SW480 (cell line): ENCODE data around the gene IRS1.

Experiments
- DNase-seq: peaks from one replicate; pipeline ENCODE4 v3.0.0-alpha.2; 2016; ENCODE audit warnings: low spot score

Gene IRS1

DNA sequence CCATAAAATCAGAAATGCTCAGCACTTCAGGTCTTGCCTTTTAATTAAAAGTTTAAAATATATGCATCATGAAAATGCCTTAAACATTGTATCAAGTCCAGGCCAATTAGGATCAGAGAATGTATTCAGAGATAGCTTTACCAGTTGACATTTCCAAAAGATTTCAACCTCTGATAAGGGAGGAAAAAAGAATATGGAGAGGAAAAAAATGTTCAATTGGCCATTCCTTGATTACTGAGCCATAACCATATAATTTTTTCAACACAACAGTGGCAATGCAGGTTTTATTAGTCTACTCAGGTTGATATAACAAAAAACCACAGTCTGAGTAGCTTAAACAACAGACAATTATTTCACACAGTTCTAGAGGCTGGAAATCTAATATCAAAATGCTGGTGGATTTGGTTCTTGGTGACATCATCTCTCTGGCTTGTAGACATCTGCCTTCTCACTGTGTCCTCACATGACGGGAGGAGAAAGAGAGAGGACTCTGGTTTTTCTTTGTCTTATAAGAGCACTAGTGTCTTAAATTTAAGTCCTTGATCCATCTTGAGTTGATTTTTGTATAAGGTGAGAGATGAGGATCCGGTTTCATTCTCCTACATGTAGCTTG, 111.9 kb downstream of the IRS1 start:
- no peak for DNase-seq

DNA sequence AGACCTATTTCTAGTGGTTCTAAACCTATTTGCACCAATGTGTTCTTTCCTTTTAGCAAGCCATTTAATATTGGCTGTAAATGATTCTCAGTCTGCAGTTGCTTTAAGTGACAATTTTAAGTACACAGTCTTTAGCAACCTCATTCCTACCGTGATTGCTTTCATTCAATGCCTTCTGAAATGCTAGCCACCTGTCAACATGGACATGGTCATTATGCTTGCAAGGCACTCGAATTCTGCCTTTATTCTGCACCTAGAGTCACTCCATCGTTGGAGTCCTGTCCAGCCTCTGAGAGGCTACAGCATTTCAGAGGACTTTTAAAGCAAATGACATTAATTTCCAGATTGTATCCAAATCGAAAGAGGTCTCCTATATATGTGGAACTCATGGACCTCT, 115.1 kb downstream of the IRS1 start:
- DNase-seq, result no peak

DNA sequence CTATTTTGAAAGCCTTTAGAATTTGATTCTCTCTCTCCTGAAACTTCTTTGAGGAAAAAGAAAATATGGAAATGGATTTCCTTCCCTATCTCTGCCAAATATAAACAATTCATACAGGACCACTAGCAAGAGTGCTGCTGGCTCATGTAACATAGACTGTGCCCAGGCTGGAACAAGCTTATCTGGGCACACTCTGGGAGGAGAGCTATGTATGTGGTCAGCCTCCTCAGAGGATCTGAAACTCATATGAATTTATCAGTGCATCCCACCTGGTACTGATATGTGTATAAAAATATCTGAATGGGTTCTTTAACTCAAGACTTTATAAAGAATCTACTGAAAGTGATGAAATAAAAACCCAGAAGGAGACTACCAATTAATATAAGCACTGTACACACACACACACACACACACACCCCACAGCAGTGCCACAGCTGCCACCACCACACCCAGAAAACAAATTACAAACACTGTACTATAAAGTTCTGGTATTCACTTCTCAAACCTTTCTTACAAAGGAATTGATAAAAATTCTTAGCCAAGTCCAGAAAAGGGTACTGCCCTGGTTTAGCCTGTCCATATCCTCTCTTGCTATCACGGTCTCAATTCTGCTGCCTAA, 115.6 kb downstream of the IRS1 start:
- DNase-seq, result no peak

GRCh38 chr2:226683196-226683595, 116.4 kb downstream of the IRS1 start:
- no peak for DNase-seq
